DMS79 treated with DMSO at 0.1 percent for 48 hours (cell line): ENCODE measurements around the gene OR52R1.
A peak's percentile ranks its signal among the peaks of the same experiment; 100 is the strongest.
"Not testable (repeated sequence)": the region's sequence is repeated elsewhere in the genome, so short reads cannot be mapped to it uniquely, and the experiment has no call there.

Experiments used
- DNase-seq: peaks from one replicate; lab custom pipeline; 2025; lab: John Stamatoyannopoulos, UW

Gene OR52R1

DNA sequence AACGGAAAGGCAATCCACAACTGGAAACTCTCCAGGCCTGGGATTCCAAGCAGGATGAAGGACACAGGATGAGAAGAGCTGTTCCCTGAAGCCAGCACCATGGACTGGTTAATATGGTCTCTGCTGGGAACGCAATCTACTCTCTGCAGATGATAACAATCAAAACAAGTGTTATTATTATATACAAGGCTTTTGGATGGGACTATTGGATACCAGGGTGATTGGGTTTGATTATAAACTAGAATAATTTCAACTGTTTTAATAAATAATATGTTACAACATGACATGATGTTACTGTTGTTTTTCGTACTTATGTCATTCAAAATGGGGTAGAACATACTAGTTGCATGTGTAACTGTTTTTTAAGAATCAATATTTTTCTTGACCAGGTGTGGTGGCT is at the start of gene OR52R1:
Gene OR52R1, minus strand, starts transcription at position 101 of the 400 bp plus-strand sequence. Its CDS starts 0 bp downstream, at position 101.
- no peak for DNase-seq

DNA sequence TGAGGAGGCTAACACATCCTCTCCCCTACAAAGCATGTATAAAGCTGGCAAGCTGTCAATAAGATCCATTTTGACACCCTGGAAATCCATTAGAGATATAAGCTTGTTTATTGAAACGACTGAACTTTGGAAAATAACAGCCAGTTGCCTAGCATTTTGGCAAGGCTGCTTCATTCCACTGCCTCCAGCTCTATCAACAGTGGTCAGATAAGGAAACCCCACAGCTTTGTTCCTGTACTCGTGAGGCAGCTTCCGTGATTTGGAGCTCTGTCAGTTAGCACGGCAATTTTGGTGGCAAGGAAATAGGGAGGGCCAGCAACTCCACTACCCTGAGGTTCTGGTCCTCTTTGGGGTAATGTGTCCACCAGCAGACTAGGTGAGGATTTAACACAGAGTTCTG is 46.9 kb upstream of the OR52R1 start:
- no peak for DNase-seq

DNA sequence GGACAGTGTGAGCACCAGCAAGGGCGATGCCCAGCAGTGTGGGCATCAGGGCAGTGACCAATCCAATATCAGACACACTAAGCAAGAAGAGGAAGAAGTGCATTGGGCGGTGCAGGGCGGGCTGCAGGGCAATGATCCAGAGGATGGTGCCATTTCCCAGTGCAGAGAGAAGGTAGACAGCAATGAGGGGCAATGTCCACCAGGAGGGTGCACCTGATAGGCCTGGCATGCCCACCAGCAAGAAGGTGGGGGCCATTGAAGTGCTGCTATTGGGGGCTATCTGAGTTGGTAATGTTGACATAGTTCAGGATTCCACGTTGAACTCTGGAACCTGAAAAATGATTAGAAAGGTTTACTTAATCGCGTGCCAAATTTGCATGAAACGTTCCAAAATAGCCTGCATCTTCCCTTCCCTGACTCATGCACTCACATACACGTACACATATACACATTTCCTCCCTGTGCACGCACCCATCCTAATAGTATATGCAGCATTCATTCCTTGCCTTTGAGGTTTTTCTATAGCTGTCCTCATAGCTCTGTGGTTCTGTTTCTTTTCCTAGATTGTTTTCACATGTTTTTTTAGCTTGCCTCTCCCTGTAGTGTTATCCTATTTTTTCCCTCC is 44.8 kb upstream of the OR52R1 start, which contains the start of gene OR51S1:
Gene OR51S1, minus strand, starts transcription at position 301 of the 625 bp plus-strand sequence. Its CDS starts 0 bp downstream, at position 301.
- no peak for DNase-seq

DNA sequence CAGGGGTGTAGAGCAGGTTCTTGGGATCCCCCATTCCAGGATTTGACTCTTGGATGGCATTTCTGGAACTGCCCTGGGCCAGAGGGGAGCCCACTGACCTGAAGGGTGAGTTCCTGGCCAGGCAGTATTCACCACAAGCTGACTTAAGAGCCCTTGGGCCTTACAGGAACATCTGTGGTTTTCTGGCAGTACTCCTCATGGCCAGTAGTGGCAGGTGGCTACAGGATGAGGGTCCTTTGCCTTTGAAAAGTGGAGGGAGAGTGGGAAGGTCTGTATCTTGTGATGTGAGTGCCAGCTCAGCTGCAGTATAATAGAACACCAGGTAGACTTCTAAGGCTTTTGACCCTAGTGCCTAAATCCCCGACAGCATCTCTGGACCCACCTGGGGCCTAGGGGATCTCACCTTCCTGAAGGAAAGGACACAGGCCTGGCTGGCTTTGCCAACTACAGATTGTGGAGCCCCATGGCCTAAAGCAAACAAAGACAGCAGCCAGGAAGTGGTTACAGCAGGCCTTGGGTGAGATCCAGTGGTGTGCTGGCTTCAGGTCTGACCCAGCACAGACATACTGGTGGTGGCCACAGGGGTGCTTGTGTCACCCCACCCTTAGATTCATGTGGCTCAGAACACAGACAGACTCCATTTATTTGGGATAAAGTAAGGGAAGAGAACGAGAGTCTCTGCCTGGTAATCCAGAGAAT is 35.8 kb upstream of the OR52R1 start:
- no peak for DNase-seq

DNA sequence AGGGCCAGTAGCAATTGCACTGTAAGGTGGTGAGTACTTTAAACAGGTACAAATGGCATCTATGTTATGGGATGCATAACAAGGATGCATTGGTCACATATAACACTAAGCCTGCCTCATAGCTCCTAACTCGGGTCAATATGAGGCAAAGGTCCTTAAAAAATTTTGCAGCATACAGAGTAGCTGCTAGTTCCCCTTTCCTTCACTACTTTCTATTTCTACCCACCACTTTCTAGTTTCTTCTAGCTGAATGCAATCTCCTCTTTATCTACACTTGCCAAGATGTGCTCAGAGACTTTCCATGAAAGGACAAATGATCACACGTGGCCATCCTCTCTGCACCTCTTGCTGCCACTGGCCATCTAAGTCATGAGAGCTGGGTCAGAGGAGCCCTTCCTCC is 26.7 kb upstream of the OR52R1 start:
- no peak for DNase-seq

DNA sequence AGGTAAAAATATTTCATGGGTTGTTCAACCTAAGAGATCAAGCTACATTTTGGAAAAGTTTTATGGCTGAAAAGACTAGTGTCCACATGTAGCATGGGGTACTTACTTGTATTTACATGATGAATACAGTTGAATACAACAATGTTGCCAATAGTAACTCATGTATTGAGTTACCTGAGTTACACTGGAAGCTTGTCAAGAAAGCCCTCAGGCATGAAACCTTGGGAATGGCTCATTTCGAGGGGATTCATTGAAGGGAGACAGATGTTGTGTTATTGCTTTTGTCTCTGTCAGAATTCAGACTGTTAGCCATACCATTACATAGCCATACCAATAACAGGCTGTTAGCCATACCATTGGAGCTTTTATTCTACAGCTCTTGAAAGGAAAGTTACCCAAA is 26.2 kb upstream of the OR52R1 start:
- peak; percentile 46 for DNase-seq

DNA sequence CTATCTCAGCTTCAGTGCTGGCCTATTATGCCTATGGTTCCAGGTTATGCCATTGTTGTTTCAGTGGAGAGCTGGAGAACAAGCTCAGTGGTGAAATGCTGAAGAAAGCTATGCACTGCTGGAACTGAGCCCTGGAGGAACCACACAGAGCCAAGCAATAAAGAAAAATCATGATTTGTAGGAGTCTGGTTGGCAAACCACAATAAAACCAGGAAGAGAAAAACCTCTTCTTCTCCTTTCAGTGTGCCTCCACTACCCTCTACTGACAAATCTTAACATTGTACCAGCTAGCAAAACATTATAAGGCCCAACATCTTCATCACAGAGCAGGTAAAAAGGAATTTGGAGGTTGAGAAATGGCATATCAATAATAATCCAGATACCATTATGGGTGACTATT is 22.2 kb upstream of the OR52R1 start:
- DNase-seq: no peak

DNA sequence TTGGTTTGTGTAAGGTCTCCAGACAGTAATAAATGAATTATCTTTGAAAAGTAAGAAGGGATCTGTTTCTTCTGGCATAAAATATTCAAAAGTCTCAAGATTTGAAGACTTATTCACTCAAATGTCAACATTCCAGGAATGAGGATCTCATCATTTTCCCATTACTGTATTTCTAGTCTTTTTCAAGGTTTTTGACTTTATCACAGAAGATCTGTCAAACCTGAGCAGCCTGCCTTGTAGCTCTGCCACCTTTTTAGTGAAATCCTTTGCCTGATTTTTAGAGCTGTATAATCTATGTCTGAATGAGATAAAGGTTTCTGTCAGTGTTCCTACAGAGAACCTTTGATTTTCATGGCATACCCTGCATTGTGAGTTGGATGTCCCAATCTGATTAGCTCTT is 21.0 kb upstream of the OR52R1 start:
- no peak for DNase-seq

DNA sequence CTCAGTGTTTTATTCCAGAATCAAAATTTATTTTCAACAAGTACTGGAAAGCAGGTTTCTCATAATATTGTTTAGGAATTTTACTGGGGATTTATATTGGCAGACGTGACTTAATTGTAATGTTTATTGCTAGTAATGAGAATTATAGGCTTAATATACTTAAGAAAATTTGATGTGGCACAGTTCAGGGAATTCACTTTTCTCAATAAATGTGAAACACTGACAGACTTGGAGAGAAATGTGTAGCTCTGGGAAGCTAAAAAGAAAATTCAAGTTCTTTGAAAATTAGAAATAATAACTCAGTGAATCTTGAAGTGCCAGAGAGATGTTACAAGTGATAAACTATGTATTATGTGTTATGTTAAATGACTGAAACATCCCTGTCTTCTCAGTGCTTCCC is 16.8 kb upstream of the OR52R1 start, which contains the start of gene OR51F2:
Gene OR51F2, plus strand, starts transcription at position 301 of the 400 bp plus-strand sequence. CDS start 101 bp downstream, outside the sequence.
- DNase-seq: no peak

DNA sequence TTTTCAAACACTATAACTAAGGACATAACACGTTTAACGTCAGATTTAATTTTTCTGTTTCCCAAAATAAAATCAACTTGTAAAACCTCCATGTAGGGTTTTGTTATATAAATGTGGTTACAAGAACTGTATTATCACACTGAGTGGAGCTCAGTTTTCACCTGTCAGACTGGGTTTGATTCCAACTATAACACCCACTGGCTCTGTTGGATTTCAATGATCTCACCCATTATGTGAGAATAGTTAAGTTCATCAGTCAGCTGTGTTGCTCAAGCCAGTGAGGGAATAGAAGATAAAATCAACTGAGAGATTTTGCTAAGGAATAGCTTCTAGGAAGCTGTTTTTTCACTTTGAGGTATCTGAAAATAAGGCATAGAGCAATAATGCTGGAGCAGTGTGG is 5.1 kb upstream of the OR52R1 start:
- DNase-seq: no peak

DNA sequence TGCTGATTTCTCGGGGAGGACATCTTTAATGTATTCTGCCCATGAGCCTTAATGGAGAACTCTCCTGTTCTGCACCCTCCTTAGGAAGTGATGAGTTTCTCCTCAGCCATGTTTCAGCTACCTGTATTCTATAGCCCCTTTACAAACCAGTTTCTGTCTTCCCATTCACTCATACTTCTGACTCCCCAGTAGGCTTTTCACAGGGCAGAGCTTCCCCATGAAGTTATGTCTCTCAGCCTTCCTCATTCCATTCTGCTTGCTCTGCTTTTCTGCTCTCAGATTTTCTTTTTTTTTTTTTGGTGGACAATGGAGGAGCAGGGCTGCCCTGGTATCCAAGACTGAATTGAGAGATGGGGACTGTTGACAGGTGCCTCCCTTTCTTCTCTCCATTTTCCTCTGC is 4.3 kb upstream of the OR52R1 start:
- DNase-seq: no peak

DNA sequence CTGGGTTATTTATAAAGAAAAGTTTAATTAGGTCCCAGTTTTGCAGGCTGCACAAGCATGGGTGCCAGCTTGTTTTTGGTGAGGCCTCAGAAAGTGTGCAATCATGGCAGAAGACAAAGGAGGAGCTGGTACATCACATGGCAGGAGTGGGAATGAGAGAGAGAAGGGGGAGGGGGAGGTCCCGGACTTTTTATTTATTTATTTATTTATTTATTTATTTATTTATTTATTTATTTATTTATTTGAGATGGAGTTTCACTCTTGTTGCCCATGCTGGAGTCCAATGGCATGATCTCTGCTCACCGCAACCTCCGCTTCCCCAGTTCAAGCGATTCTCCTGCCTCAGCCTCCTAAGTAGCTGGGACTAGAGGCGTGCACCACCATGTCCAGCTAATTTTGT is 2.9 kb downstream of the OR52R1 start:
- not testable (repeated sequence) for DNase-seq

DNA sequence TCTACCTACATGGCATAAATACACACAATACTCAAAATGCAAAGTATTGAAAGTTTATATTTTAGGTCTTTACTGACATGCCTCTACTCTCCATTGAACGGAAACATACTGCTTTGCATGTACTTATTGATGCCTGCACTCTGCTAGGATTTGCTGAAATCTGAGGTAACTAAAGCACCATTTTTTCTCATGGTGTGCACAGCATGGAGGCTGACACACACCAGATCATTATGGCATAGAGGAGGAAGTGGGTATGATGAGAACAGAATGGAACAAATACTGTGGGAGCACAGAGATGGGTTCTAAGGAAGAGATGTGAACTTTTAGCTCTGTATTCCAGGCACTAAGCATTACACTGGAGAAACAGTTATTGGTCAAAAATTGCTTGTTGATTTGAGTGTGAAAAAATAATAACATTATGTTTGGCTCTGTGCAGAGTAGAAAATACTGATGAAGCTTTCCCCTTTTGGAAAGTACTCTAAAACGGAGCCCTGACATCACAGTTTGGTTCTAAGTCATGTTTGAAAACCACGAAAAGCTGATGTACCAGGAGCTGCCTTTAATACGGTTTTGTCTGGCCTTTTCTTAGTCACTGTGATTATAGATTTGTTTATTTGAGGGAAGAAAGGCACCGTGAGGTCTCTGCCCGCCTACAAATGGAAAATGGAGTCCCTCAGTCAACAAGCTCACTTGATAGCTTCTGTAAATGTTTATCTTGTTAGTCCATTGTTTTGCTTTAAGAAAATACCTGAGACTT is 5.6 kb downstream of the OR52R1 start:
- DNase-seq: no peak

DNA sequence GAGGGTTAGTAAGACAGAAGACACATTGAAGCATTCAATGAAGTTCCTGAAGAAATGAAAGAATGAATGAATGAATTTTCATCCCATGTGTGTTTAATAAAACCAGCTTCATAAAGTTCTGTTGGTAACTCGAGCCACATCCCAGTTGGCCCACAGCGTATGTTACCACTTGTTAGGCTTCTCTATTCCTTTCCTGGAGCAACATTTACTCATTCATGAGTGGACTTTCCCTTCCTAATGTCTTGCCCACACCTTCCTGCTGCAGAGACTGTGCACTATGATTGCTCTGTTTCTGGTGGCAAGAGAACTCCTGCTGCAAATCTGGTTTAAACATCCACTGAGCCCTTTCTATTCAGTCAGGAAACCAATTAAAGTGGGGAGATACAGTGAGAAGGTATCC is 7.0 kb downstream of the OR52R1 start:
- DNase-seq: no peak

DNA sequence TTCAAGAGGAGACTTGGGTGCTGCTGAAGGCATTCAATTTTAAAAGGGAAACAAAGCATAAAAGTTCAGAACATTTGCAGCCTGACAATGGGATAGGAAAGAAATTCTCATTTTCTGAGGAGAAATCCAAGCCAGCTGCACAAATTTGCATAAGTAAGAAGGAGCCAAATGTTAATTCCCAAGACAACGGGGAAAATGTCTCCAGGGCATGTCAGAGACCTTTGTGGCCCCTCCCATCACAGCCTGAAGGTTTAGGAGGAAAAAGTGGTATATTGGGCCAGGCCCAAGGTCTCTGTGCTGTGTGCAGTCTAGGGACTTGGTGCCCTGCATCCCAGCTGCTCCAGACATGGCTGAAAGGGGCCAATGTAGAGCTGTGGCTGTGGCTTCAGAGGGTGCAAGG is 21.7 kb downstream of the OR52R1 start:
- DNase-seq: no peak

DNA sequence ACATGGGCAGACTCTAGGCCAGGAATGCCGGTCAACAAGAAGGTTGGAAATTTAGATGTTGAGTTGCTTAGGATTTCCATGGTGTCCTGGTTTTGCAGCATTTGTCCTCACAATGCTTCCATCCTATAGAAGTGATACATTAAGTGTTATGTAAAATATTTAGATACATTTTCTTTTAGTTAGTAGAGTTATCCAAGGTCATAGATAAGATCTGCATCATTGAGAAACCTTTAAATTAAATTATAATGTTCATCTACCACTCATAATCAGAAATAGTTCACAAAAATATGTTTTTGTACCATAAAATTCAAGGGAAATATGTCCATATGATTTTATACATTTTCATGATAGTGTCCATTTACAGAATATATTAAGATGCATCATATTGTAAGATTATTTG is 34.3 kb downstream of the OR52R1 start, which contains the start of gene OR51F1:
Gene OR51F1, minus strand, starts transcription at position 101 of the 400 bp plus-strand sequence. Its CDS starts 0 bp downstream, at position 101.
- no peak for DNase-seq

DNA sequence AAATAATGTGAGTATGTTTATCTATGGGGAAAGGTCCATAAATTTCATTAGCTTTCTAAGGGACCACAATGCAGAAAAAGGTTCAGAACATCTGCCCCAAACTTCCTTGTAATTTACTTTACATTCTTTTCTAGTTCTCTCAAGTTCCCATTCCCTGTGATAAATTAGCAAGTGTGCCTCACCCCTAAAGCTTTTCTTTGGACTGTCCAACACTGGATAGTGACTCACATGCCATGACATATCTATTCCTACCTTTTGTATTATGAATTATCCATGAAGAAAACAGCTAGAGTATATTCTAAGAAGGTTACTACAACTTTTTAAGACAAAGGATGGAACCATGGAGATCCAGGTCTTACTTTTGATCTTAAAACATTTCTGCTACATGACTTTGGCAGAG is 36.1 kb downstream of the OR52R1 start:
- no peak for DNase-seq

DNA sequence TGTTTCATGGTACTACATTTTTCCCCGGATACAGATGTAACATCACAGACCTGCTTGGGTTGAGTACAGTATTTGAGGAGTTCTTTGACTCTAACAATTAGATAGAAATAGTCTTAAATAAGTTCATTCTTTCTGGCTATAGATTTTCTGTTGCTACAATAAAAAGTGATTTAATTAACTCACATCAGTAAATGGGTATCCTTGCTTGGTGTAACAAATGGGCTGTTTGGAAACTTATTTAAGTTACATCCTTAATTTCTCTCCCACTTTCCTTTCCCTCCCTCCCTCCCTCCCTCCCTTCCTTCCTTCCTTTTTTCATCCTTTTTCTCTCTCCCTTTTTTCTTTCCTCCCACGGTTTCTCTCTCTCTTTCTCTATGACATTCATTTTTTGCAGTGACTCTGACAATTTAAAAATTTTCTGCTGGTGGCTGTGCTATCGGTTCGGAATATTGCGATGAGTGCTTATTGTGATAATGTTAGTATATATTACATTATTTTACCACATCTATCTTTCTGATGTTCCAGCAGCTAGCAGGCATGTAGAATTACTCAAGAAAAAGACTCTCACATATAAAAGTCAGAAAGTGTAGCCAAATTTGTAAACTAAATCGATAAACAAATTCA is 37.6 kb downstream of the OR52R1 start:
- no peak for DNase-seq

DNA sequence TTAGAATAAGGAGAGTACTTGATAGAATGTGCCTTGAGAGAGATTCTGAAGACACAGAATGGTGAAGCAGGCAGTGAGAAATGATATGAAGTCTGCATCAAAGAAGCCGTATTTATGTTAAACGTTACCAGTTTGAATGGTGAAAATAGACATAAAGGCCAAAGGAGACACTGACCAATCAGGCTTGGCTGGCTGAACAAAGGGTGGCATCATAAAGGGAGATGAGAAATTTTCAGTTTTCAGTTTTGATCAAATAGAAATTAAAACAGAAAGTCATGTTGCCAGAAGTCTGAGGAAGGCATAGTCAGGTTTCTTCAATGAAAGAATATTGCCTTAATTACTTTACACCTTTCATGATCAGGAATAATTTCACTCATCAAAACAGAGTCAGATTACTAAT is 41.1 kb downstream of the OR52R1 start:
- DNase-seq: no peak
